NCI-H82 treated with DMSO at 0.1 percent for 48 hours (cell line): Measurements from ENCODE around the gene PYURF.
"Not testable (repeated sequence)": the region's sequence is repeated elsewhere in the genome, so short reads cannot be mapped to it uniquely, and the experiment has no call there.

Source experiments
- DNase-seq: peaks from one replicate; lab custom pipeline; 2025; ENCODE audit not compliant: unreplicated experiment; lab: John Stamatoyannopoulos, UW

Gene PYURF, protein sequence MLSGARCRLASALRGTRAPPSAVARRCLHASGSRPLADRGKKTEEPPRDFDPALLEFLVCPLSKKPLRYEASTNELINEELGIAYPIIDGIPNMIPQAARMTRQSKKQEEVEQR

DNA sequence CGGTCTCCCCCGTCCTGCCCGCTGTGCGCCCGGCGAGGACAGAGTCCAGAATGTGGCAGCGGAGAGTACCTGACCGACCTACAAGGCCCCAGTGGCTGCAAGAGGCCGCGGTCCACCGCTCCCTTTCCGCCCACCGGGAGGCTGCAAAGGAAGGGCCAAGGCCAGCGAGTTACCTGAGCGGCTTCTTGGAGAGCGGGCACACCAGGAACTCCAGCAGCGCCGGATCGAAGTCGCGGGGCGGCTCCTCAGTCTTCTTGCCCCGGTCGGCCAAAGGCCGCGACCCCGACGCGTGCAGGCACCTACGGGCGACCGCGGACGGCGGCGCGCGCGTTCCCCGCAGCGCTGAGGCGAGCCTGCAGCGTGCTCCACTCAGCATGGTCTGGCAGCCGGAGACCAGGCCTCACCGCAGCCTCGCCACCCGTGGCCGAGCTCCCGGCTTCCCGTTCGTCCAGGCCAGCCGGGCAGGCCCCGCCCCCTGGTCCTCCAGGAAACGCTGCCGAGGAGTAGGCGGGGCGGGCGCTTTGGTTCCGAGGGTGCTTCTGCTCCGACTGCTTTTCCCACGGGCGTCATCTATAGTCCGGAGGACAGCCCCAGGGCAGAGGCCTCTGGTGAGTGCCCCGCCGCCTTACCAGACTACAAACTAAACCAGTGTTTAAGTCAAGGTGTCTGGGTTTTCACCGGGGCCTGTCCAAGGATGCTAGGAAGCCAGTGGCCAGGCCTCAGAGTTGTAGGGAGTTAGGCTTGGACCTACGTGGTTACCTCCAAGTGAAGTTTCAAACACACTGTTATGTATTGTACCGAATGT, at the start of gene PYURF:
Gene PYURF, minus strand, starts transcription at position 452 of the 805 bp plus-strand sequence. Its CDS starts 76 bp downstream, at position 376.
- DNase-seq = peak; percentile 68

DNA sequence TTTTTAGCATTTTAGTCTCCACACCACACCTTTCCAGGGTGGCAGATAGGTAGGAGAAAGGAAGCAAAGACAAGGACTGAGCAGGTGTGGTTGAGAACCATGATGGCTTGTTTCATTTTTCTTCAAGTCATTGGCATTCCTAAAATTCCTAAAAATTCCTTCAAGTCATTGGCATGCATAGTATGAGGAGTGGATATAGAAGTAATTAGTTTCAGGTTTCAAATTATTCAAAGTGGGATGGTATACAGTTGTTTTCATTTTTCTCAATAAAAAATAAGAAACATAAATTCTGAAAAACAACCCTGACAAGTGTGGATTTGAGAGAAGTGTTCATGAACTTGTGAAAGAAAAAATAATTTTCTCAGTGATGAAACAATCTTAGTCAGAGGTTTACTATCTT, 46.4 kb upstream of the PYURF start:
- no peak for DNase-seq

DNA sequence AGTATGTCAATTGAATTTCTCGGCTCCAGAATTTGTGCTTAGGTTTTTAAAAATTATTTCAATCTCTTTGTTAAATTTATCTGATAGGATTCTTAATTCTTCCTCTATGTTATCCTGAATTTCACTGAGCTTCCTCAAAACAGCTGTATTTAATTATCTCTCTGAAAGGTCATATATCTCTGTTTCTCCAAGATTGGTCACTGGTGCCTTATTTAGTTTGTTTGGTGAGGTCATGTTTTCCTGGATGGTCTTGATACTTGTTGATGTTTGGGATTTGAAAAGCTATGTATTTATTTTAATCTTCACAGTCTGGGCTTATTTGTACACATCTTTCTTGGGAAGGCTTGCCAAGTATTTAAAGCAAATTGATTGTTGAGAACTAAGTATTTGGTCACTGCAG, 44.0 kb upstream of the PYURF start:
- no peak for DNase-seq

DNA sequence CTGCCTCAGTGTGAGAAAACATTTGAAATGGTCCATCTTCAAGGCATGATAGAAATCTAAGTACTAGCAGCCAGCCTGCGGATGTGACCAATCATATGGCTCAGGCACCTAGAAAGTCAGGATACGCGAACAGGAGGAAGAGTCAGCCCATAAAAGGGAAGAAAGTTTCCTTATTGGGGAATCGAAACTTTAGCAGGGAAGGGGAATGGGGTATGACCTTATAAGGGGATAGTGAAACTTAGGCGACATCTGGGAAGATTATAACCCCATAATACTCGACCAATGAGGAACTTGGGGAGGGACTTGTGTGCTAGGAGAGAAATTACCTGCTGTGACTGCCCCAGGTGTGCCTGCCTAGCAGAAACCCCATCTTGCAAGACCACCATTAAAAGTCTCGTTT, 26.2 kb upstream of the PYURF start:
- no peak for DNase-seq

DNA sequence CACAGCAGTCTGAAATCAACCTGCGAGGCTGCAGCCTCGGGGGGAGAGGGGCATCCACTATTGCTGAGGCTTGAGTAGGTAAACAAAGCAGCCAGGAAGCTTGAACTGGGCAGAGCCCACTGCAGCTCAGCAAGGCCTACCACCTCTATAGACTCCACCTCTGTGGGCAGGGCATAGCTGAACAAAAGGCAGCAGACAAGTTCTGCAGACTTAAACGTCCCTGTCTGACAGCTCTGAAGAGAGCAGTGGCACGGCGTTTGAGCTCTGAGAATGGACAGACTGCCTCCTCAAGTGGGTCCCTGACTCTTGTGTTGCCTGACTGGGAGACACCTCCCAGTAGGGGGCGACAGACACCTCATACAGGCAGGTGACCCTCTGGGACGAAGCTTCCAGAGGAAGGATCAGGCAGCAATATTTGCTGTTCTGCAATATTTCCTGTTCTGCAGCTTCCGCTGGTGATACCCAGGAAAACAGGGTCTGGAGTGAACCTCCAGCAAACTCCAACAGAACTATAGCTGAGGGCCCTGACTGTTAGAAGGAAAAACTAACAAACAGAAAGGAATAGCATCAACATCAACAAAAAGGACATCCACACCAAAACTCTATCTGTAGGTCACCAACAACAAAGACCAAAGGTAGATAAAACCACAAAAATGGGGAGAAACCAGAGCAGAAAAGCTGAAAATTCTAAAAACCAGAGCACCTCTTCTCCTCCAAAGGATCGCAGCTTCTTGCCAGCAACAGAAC, 15.9 kb upstream of the PYURF start:
- not testable (repeated sequence) for DNase-seq

DNA sequence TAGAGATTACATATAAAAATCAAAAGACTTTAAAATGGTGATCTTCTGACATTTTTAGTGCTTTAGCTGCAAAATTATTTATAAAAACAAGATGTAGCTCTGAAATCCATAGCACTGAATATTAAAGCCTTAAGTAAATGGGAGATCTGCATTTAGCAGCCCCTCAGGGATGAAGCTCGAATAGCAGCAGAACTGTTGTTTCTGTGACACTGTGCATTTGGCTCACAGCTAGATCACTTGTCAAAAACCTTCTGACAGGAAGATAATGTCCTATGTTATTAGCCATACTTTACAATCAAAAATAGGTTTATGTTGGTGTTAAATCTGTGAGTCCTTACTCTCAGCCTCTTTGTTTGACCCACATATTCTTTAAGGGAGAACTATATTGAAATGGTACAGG, 14.1 kb upstream of the PYURF start:
- no peak for DNase-seq

DNA sequence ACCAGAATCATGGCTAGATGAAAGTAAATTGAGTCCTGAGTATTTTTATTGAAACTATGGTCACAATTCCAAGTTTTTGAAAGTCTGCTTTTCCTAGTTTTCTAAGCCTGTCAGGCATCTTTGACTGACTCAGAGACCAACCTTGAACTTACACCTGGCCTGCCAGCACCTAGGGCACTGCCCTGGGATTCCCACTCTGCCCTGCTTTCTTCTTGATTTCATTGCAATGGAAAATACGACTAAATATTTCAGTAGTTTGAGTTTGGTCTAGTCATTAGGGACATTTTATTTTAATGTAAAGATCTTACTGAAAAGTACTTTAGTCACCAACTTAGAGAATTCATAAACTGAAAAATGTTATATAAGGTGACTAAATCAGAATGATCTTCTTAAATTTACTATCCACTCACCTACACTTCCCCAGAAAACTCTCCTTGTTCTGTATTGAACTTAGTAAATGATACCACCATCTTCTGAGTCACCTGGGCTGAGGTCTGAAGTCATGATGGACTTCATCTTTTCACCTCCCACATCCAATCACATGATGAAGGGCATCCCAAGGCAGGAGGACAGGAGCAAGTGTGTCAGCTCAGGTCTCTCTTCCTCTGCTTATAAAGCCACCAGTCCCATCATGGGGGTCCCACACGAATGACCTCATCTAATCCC, 11.6 kb upstream of the PYURF start:
- DNase-seq = no peak

DNA sequence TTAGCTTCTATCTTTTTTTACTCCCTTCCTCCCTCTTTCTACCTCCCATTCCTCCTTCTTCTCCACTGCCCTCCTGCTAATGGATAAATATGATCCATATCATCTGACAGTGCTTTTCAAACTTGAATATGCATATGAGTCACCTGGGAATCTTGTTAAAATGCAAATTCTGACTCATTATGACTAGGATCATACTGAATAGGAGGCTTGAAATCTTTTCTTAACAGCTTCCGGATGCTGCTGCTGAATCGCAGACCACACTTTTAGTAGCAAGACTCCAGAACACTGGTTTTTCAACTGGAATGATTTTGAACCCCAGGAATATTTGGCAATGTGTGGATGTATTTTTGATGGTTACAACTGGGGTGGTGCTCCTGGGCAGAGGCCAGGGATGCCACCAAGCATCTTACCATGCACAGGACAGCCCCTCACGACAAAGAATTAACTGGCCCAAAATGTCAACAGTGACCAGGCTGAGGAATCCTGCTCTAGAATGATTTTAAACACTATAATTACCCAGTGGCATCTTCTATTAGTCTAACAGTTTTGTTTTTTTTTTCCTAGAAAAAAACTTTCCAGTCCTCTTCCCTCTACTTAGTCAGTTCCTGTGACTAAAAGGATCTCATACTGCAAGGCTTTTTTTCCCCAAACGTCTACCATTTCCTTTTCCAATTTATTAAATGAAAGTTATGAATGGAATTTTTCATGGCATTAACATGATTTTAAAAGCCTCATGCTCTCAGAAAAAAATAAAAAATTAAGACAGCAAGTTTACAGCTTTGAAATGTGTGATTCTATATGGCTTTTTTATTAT, 10.6 kb upstream of the PYURF start:
- no peak for DNase-seq

DNA sequence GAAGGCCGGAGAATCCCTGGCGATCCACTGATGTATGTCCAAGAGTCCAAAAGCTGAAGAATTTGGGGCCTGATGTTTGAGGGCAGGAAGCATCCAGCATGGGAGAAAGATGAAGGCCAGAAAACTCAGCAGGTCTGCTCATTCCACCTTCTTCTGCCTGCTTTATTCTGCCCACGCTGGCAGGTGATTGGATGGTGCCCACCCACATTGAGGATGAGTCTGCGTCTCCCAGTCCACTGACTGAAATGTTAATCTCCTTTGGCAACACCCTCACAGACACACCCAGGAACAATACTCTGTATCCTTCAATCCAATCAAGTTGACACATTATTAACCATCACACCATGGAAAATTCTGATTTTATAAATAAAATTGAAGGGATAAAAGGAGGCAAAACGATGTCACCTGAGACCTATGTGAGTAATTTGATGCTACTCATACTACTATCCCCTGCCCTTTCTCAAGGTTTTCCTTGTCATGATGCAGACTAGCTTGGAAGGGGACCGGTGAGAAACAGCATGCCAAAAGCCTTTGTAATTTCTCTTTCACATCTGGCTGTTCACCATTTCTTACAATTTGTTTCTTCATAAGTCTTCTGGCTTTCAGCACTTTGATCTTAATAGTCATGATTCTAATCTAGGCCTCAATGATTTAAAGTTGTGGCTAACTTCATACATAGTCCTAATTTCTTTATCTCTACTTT, 9.7 kb upstream of the PYURF start:
- no peak for DNase-seq

DNA sequence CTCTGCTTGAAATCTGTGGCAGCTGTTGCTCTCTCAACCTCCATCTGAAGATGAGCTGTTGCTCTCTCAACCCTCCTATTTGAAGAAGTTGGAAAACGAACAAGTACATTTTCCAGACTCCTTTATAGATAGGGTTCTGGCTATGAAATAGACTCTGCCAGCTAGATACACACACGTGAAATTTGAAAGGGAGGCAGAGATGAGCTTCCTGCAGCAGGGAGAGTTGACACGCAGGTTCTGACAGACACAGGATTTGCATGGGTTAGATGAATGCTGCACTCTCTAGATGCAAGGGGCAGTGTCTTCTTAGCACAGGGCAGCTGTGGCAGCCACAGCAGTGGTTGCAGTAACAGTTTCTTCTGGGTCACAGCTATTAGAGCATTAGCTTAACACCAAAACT, 8.0 kb upstream of the PYURF start:
- no peak for DNase-seq

DNA sequence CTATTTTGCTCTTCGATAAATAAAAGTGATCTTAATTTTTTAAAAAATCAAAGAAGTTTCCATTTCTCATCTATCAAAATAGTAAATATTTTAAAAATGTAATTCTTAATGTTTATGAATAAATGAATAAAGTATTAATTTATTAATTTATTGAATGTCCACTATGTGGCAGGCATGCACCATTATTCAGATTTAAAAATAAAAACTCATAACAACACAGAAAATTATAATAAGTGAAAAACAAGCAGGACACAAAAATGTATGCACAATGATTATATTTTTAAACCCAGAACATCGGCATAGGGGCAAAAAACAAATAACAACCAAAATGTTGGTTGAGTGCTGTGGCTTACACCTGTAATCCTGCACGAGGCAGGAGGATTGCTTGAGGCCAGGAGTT, 5.3 kb upstream of the PYURF start:
- DNase-seq = no peak

DNA sequence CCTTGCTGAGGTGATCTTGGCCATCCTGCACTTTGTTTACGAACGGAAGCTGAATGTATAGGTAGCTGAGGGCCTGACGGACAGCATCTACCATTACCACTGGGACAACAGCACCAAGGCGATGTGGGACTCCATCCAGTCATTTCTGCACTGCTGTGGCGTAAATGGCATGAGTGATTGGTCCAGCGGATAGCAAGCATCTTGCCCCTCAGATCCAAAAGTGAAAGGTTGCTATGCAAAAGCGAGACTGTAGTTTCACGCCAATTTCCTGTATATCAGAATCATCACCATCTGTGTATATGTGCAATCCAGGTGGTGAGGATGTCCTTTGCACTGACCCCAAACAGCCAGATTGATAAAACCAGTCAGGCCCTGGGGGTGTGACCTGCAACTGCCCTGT, 4.2 kb upstream of the PYURF start:
- DNase-seq = no peak

DNA sequence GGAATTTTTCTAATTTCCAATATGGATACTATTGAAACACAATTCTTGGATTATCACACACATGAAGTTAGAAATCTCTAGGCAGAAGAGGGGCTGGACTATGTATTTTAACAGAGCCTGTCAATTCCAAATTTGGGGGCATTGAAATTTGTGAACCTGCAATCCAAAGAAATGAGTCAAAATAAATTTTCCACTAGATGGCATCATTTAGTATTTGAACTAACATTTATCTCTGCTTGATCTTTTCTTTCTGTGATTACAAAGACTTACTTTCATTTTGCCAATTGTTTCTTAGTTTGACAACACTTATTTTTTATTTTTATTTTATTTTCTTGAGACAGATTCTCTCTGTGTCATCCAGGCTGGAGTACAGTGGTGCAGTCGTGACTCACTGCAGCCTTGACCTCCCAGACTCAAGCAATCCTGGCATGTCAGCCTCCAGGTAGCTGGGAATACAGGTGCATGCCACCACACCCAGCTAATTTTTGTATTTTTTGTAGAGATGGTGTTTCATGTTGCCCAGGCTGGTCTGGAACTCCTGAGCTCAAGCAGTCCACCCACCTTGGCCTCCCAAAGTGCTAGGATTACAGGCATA, 2.7 kb upstream of the PYURF start:
- DNase-seq = no peak

DNA sequence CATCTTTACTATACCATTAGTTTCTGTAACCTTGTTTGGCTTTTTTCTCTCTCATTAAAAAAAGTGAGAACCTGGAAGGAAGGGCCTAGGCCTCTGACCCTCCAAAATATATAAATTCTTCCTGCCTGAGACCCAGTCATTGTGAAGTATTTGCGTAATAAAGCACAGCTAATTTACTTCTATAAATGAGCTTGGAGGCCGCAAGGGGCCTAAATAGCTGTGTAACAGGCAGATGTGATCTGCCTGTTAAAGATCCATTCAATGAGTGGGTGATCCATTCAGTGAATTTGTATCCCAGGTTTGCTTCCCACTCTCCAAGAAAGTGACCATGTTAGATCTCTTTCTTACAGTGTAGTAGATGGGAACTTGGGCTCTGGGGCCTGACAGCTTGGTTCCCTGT, 595 bp upstream of the PYURF start:
- DNase-seq = no peak

DNA sequence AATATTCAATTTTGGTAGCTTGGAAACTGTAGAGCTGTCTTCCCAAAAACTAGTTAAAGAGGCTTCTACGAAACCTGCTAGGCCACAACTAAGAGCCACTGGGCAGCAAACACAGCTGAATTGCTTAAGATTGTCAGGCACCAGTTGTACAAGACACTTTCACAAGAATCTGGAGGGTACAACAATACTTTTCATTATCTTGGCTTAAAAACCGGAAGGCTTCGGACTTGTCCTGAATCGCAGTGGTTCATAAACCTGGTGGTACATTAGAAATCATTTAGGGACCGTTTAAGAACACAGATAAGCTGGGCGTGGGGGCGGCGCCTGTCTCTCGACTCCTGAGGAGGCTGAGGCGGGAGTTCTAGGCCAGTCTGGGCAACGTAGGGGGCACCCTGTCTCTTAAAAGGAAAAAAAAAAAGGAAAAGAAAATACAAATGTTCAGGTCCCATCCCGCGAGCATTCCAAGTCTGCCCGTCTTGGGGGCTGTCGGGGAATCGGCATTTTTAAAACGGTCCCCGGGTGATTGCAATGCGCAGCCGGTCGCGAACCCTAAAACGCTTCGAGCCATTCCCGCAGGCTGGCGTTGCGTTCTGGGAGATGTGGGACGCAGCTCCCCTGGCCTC, 763 bp downstream of the PYURF start:
- DNase-seq = no peak

DNA sequence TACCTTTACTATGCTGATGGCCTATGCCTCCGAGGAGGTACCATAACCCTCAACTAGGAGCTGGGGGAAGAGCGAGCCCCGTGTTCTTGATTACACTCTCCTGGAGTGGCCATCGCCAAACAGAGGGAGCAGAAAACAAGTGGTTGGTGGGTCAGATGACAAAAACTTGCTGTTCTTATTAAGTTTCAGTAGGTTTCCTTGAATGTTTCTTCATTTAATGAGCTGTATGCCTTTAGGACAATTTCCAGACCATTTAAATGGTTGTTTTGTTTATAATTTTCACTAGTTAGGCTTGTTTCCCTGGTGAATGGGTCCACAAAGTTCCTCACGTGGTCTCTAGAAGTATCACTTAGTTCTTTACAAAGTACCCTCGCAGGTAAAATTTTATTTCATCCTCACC, 4.7 kb downstream of the PYURF start:
- no peak for DNase-seq

DNA sequence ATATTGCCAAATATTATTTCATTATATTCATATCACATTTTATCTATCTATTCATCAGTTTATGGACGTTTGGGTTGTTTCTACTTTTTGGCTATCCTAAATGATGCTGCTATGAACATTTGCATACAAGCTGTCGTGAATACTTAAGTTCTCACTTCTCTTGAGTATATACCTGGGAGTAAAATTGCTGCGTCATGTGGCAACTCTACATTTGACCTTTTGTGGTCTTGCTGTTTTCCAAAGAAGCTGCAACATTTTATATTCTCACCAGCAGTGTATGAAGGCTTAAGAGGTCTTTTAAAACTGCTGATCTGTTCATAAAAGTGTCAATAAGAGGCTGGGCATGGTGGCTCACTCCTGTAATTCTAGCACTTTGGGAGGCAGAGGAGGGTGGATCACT, 5.8 kb downstream of the PYURF start:
- no peak for DNase-seq

DNA sequence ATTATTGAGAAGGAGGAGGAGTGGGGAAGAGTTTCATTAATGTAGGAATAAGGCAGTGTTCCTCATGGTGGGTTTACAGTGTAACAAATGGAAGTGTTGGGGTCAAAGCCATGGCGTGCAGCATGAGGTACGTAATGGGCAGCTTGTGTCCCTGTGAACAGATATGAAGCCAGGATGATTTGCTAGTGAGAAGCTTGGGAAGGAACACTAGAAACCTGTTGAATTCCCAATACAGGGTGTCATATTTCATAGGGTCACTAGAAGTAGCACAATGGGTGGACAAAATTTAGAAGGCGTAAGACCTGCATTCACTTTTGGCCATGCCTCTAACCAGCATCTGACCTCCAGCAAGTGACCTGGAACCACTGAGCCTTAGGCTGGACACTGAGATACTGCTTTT, 6.8 kb downstream of the PYURF start:
- no peak for DNase-seq
